ENCODE measurements around the gene CMPK2.

Gene CMPK2

GRCh38 chr2:6838673-6839319 is 26.9 kb downstream of the CMPK2 start:
- DNase-seq, result no peak

GRCh38 chr2:6835467-6835866 is 30.2 kb downstream of the CMPK2 start:
- DNase-seq, result no peak

- no peak for DNase-seq
These were observed 31.5 kb downstream of the CMPK2 start for GRCh38 chr2:6834163-6834562.

DNA sequence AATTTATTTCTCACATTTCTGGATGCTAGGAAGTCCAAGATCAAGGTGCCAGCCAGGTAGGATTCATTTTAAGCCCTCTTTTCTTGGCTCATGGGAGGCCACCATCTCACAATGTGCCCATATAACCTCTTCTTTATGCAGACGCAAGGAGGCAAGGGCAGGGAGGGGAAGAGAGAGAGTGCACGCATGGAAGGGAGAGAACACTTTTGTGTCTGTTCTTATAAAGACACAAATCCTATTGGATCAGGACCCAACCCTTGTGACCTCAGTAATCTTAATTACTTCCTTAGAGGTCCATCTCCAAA is 32.5 kb downstream of the CMPK2 start:
- no peak for DNase-seq

DNA sequence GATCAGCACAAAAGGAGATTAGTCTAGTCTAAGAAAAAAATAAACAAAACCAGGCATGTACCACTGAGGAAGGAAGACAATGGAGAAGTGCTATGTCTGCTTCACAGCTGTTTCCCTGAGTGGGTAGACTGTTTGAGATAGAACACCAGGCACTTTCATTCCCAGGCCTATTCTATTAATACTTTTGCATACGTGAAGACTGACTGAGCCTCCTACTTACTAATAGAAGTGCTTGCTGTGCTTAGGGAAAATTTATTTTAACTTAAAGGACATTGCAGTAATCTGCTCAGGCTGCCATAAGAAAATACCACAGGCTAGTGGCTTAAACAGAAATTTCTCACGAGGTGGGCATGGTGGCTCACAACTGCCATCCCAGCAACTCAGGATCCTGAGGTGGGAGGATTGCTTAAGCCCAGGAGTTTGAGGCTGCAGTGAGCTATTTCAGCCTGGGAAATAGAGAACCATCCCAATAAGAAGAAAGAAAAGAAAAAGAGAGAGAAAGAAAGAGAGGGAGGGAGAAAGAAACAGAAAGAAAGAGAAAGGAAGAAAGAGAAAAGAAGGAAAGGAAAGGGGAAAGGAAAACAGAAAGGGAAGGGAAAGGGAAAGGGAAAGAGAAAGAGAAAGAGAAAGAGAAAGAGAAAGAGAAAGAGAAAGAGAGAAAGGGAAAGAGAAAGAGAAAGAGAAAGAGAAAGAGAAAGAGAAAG is 33.0 kb downstream of the CMPK2 start:
- DNase-seq, result no peak

DNA sequence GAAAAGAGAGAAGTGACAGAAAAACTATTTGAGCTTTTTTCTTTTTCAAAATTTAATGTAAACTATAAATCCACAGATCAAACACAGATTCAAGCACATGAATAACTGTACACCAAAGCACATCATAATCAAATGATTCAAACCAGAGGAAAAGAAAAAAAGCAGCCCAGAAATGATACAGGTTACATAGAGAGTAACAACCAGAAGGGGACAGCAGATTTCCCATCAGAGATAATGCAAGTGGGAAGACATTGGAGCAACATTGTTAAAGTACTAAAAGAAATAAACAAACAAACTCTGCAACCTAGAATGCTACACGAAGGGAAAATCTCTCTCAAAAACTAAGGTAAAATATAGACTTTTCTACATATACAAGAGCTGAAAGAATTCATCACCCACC is 34.5 kb downstream of the CMPK2 start:
- DNase-seq, result no peak

DNA sequence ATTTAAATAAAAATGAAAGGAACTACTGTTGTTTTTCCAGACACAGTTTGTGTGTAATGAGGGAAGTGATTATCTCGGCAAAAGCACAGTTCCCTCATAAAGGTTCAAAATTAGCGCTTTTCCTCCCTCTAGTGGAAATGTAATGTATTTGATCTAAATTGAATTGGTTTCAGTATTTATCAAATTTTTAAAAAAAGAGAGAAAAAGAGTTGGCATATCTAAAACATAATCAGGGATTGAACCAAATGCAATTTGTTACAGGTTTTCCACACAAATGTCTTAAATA is 37.5 kb downstream of the CMPK2 start:
- DNase-seq, result peak; percentile 33

- DNase-seq, result no peak
These were observed 38.0 kb downstream of the CMPK2 start for GRCh38 chr2:6827566-6828298.

GRCh38 chr2:6826081-6826913 is 39.4 kb downstream of the CMPK2 start:
- DNase-seq, result peak; percentile 67

DNA sequence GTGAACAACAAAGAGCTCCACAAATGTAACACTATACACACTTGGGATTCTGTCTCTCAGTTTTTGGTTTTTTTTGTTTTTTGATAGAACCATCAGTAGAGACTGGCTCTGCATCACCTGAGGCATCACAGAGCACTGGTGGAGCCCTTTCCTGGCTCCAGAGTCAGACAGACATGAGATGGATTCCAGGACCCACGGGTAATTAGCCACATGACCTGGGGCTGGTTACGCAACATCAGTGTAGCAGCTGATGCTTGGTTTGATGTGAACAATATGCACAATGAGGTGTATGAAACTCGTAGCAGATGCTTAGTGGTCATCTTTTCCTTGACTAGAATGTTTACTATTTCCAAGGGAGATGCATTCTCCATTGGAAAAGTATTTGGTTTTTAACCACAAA is 40.7 kb downstream of the CMPK2 start:
- no peak for DNase-seq

DNA sequence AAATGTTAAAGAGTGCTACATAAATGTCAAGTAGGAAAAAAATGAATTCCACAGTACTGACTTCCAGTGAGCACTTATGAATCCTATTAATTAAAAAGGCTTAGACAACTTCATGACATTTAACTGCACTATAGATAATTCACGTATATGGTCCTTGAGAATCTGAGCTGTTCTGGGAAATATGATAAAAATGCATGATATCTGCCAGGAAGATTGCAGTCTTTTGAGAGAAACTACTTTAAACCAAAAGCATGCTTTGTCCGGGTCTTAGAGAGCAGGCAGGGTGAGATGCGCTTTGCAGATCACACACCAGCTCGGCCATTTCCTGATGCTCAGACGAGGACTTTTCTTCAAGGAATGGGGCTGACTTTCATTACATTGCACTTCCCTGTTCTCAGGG is 42.6 kb downstream of the CMPK2 start:
- no peak for DNase-seq

DNA sequence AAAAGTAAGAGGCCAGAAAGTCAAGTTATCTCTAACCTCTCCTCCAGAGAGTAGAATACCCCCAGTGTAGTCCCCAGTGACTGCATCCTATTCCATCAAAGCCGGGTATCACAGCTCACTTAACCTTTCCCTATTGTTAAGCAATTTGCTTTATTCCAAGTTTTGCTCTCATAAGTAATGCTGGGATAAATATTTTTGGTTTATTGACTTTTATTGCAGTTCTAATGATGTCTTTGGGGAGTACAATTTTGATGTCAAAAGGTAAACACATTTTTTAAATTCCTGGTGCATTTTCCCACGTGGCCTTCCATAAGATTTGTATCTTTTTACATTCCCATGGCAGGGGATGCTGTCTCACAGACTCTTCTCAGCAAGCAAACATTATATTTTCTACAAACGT is 43.3 kb downstream of the CMPK2 start:
- DNase-seq, result no peak

GRCh38 chr2:6820903-6821584 is 44.7 kb downstream of the CMPK2 start:
- no peak for DNase-seq

DNA sequence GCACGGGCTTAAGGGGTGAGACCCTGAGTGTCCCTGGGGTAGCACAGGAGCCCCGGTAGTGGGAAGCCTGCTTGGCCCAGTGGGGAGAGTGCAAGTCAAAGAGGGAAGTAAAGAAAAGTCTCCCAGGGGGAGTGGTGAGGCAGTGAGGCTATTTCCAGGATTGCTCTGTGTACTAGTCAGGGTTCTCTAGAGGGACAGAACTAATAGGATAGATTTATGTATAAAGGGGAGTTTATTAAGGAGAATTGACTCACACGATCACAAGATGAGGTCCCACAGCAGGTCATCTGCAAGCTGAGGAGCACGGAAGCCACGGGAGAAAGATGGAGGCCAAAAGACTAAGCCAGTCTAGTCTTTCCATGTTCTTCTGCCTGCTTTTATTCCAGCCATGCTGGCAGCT is 45.5 kb downstream of the CMPK2 start:
- no peak for DNase-seq

DNA sequence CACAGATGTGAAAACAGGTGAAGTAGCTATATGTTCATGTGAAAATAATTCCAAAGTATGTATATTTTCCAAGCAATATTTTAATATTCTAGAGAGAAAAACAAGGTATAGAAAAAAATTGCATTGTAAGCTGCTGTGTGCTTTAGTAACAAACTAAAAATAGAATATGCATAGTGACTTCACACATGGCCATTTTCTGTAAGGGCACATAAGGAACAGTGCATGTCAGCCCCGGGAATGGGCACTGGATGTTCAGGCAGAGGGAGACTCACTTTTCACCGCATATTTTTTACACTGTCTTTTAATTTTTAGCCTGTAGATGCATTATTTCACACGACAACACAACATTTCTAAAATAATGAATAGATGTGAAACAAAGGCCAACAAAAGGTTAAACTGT is 46.0 kb downstream of the CMPK2 start:
- no peak for DNase-seq

DNA sequence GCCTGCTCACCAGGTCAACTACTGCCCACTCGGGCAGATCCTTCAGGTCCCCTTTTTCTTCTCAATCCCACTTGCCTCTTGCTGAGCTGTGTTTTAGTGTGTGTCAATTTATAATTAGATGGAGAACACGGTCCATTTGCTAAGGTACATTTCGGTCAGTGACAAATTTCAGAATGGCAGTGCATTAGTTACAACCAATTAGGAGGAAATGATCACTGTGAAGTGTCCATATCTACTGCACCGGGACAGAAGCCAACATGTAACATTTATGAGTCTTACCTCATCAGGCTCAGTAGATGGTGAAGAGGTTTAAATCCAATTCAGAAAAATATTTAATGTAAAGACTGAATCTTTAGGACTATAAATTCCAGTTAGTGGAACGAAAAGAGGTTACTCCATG is 47.7 kb downstream of the CMPK2 start:
- DNase-seq, result no peak

DNA sequence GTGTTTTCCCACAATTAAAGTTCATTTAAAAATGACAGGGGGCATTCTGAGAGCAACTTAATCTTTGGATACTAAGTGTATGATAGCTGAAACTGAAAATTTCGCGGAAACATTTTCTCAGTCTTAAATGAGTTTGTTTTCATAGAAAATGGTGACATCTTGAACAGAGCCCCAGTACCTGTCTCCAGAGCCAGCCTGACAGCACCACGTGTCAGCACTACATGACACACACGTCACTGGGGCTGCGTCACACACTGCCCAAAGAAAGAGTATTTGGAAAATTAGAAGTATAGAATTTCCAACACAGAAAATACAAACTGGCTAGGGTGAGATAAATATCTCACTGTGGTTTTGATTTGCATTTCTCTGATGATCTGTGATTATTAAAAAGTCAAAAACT is 50.8 kb downstream of the CMPK2 start:
- no peak for DNase-seq

DNA sequence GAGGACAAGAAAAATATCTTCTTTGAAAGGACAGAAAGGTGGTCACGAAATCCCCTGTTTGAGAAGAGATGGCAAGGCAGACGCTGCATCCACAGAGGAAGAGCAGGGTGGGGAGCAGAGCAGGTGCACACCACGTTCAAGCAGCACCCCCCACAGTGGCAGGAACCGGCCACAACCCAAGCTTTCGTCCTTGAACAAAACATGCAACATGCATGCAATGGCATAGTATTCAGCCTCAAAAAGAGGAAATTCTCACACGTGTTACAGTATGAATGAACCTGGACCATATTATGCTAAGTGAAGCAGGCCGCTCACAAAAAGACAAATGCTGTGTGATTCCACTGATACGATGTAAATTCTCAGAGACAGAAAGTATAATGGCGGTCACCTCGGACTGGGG is 51.4 kb downstream of the CMPK2 start:
- DNase-seq, result no peak

DNA sequence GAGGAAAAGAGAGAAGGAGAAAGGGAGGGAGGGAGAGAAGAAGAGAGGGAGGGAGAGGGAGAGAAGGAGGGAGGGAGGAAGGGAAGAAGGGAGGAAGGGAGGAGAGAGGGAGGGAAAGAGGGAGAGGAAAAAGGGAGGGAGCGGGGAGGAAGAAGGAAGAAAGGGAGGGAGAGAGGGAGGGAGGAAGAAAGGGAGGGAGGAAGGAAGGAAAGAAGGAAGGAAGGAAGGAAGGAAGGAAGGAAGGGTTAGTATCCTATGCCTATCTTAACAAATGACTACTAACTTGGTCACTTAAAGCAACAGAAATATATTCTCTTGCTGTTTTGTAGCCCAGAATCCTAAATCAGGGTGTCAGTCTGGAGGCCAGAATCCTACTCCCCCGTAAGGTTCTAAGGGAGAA is 52.1 kb downstream of the CMPK2 start:
- DNase-seq, result no peak

GRCh38 chr2:6812857-6813530 is 52.7 kb downstream of the CMPK2 start:
- no peak for DNase-seq

GRCh38 chr2:6810961-6811360 is 54.7 kb downstream of the CMPK2 start:
- no peak for DNase-seq

- no peak for DNase-seq
These were observed 57.3 kb downstream of the CMPK2 start for GRCh38 chr2:6808426-6808825.

DNA sequence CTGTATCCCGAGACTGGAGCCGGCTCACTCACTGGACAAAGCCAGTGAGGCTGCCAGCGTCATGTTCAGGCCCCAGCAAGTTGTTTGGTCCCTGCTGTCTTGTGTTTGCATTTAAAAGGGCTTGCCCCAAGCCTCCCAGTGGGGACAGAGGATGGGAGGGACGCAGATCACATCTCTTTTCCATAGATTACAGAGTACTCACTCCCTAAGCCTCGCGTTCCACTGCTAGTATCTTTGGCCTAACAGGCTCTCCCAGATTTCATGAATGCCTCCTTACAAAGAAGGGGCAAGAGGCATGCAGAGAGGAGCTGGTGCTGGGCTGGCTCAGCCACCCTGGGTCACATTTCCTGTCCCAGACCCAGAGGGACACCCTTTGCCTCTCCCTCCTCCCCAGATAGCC is 59.1 kb downstream of the CMPK2 start:
- DNase-seq, result no peak
